Neural progenitor cell (in vitro differentiated cells): ENCODE data around the gene LRIG3. TPM values are rescaled to one million over a fixed set of nuclear protein-coding genes. Genes with fewer than 3 reads are reported as not detected.
A peak's percentile ranks its signal among the peaks of the same experiment; 100 is the strongest.

Experiments
- DNase-seq: peaks from one replicate; pipeline ENCODE4 v3.0.0-alpha.2; 2016; ENCODE audit warnings: low spot score
- H2AFZ ChIP-seq: fragments of 200-600 bp; sonication (generic); replicated peaks from 2 replicates; pipeline ENCODE4 v1.6.1; 2016; ENCODE audit warnings: antibody characterized with exemption
- H3F3A ChIP-seq: fragments of 200-600 bp; sonication (generic); 2 replicates; pipeline ENCODE4 v1.6.1; 2016; ENCODE audit warnings: antibody characterized with exemption, low read depth
- H3K27ac ChIP-seq: fragments of 200-600 bp; sonication (generic); 2 replicates; pipeline ENCODE4 v1.5.1; 2016; ENCODE audit warnings: mild to moderate bottlenecking
- H3K27me3 ChIP-seq: fragments of 200-600 bp; sonication (generic); 2 replicates; pipeline ENCODE4 v1.6.1; 2016; ENCODE audit warnings: mild to moderate bottlenecking, moderate library complexity
- H3K36me3 ChIP-seq: fragments of 200-600 bp; sonication (generic); 2 replicates; pipeline ENCODE4 v1.5.1; 2016
- H3K4me1 ChIP-seq: fragments of 200-600 bp; sonication (generic); 2 replicates; pipeline ENCODE4 v1.6.1; 2016; ENCODE audit warnings: mixed run types
- H3K4me2 ChIP-seq: fragments of 200-600 bp; sonication (generic); 2 replicates; pipeline ENCODE4 v1.6.1; 2016
- H3K4me3 ChIP-seq: fragments of 200-600 bp; sonication (generic); 2 replicates; pipeline ENCODE4 v1.5.1; 2016
- H3K79me2 ChIP-seq: fragments of 200-600 bp; sonication (generic); 2 replicates; pipeline ENCODE4 v1.6.1; 2016; ENCODE audit warnings: low read depth
- H3K9ac ChIP-seq: fragments of 200-600 bp; sonication (generic); 2 replicates; pipeline ENCODE4 v1.6.1; 2016
- H3K9me3 ChIP-seq: fragments of 200-600 bp; sonication (generic); 2 replicates; pipeline ENCODE4 v1.5.1; 2016; ENCODE audit warnings: low read depth
- H4K20me1 ChIP-seq: fragments of 200-600 bp; sonication (generic); 2 replicates; pipeline ENCODE4 v1.6.1; 2016; ENCODE audit warnings: low read depth
- H3K27ac Mint-ChIP-seq: 3 replicates; pipeline ENCODE4 v1.8.0; 2021; ENCODE audit warnings: mixed read lengths
- H3K27me3 Mint-ChIP-seq: 2 replicates; pipeline ENCODE4 v1.8.0; 2022; ENCODE audit warnings: low read depth, mild to moderate bottlenecking, inconsistent platforms, moderate library complexity, mixed read lengths; ENCODE audit not compliant: insufficient read depth
- H3K36me3 Mint-ChIP-seq: 3 replicates; pipeline ENCODE4 v1.8.0; 2021; ENCODE audit warnings: mixed read lengths
- H3K4me1 Mint-ChIP-seq: 3 replicates; pipeline ENCODE4 v1.8.0; 2021; ENCODE audit warnings: mixed read lengths
- H3K4me3 Mint-ChIP-seq: 3 replicates; pipeline ENCODE4 v1.8.0; 2021; ENCODE audit warnings: mild to moderate bottlenecking, moderate library complexity, mixed read lengths
- H3K9me3 Mint-ChIP-seq: 3 replicates; pipeline ENCODE4 v1.8.0; 2020; ENCODE audit warnings: mixed read lengths
- CTCF ChIP-seq: fragments of 200-600 bp; sonication (generic); IDR thresholded peaks from 2 replicates; pipeline ENCODE4 v1.5.1; 2017; ENCODE audit warnings: antibody characterized with exemption, mild to moderate bottlenecking
- EZH2 ChIP-seq: fragments of 200-600 bp; sonication (generic); IDR thresholded peaks from 2 replicates; pipeline ENCODE4 v1.6.1; 2017; ENCODE audit warnings: antibody characterized with exemption, mild to moderate bottlenecking, moderate library complexity
- EZH2phosphoT487 ChIP-seq: fragments of 200-600 bp; sonication (generic); IDR thresholded peaks from 2 replicates; pipeline ENCODE4 v1.6.1; 2017; ENCODE audit warnings: antibody characterized with exemption
- total RNA-seq: library from RNA; depleted of rRNA; stranded (reverse); fragments of >200 nt; gene quantifications from 2 replicates; pipeline ENCODE4 v1.2.3, GENCODE V29; 2015; ENCODE audit warnings: low replicate concordance

LRIG3 gene
- total RNA-seq, 1 donor from 2014 or later: 67.5 TPM

DNA sequence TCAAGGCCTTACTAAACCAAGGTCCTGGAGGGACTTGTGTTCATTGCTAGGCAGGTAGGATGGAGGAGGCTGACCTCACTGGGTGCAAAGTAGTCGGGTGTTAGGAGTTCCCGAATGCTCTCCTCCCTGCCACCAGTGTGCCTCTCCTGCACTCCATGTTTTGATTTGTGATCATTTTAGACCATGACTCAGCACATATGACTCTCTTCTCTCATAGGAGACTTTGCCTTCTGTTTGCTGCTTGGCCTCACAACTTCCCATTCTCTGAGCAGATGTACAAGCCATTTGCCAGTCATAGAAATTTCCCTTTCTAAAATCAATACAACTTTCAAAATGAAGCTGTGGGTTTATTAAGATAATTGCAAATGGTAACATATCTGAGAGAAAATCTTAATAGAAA is 46.6 kb upstream of the LRIG3 start:
- Histone ChIP-seq H3K79me2 (no peaks in the 10 kb centered on the region), H4K20me1 (no peaks in the 10 kb centered on the region), H3K27ac (no peak overlapping the region), H3K4me3 (no peak overlapping the region), H2AFZ (no peak overlapping the region), H3K27me3 (no peaks in the 10 kb centered on the region), H3K36me3 (no peaks in the 10 kb centered on the region), H3K4me1 (peaks cover 3% of the 10 kb centered on the region), H3F3A (no peaks in the 10 kb centered on the region), H3K9me3 (no peaks in the 10 kb centered on the region), H3K9ac (no peak overlapping the region), H3K4me2 (no peak overlapping the region)
- Mint-ChIP-seq H3K27ac (peak overlapping the region; percentile 36), H3K36me3 (no peaks in the 10 kb centered on the region), H3K27me3 (no peaks in the 10 kb centered on the region), H3K4me3 (no peak overlapping the region), H3K4me1 (peaks cover 4% of the 10 kb centered on the region), H3K9me3 (no peaks in the 10 kb centered on the region)
- DNase-seq: no peak
- TF ChIP-seq CTCF (no peak), EZH2 (no peak), EZH2phosphoT487 (no peak)

- Histone ChIP-seq H4K20me1 (no peaks in the 10 kb centered on the region), H3K27me3 (no peaks in the 10 kb centered on the region), H3K27ac (no peak overlapping the region), H3K4me3 (no peak overlapping the region), H3K79me2 (no peaks in the 10 kb centered on the region), H3K4me2 (no peak overlapping the region), H3F3A (no peaks in the 10 kb centered on the region), H3K4me1 (peaks cover 17% of the 10 kb centered on the region), H2AFZ (no peak overlapping the region), H3K9ac (no peak overlapping the region), H3K36me3 (no peaks in the 10 kb centered on the region), H3K9me3 (no peaks in the 10 kb centered on the region)
- no peak for DNase-seq
- no peak overlapping the region for H3K4me3 Mint-ChIP-seq
- H3K27me3 Mint-ChIP-seq: no peaks in the 10 kb centered on the region
- no peaks in the 10 kb centered on the region for H3K36me3 Mint-ChIP-seq
- no peak for TF ChIP-seq CTCF
- TF ChIP-seq EZH2phosphoT487: no peak
- TF ChIP-seq EZH2: no peak
- H3K9me3 Mint-ChIP-seq: no peaks in the 10 kb centered on the region
- H3K4me1 Mint-ChIP-seq: peaks cover 13% of the 10 kb centered on the region
- no peak overlapping the region for H3K27ac Mint-ChIP-seq
Observed at GRCh38 chr12:58965568-58965967, 45.3 kb upstream of the LRIG3 start.

DNA sequence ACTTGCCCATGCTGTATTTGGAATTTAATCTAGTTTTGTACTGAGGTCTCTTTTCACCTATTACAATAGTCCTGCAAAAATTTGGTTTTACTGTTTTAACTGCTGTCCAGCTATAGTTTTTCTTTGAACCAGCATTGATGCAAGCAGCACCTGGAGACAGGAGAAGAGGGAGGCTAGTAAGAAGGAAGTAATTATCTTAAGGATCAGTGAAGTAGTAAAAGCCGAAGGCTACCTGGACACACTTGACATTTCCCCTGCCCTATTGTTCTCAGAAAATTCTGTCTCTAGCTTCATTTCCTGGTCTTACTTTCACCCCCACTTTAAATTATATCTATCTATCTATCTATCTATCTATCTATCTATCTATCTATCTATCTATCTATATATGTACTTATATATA is 43.5 kb upstream of the LRIG3 start:
- Histone ChIP-seq H3K9me3 (no peaks in the 10 kb centered on the region), H3K9ac (no peak overlapping the region), H3K79me2 (no peaks in the 10 kb centered on the region)

More for the DNA sequence above, 43.5 kb upstream of the LRIG3 start:
- Mint-ChIP-seq H3K27ac (peak overlapping the region; percentile 58), H3K4me1 (peaks cover 15% of the 10 kb centered on the region), H3K27me3 (no peaks in the 10 kb centered on the region), H3K4me3 (no peak overlapping the region), H3K36me3 (no peaks in the 10 kb centered on the region), H3K9me3 (peaks cover 3% of the 10 kb centered on the region)
- Histone ChIP-seq H4K20me1 (no peaks in the 10 kb centered on the region), H3K4me1 (peaks cover 17% of the 10 kb centered on the region), H3K27ac (no peak overlapping the region), H3F3A (no peaks in the 10 kb centered on the region), H3K4me3 (no peak overlapping the region), H2AFZ (no peak overlapping the region), H3K27me3 (no peaks in the 10 kb centered on the region), H3K4me2 (no peak overlapping the region), H3K36me3 (no peaks in the 10 kb centered on the region)
- TF ChIP-seq EZH2: no peak
- no peak for TF ChIP-seq EZH2phosphoT487
- no peak for TF ChIP-seq CTCF
- DNase-seq: no peak
